ENCODE measurements around the gene HS6ST3. TPM values are rescaled to one million over a fixed set of nuclear protein-coding genes. Genes with fewer than 3 reads are reported as not detected.

The HS6ST3 gene
- total and polyA plus RNA-seq, 9 of the 15 experiments (the other 6 are each of a cell fraction or from before 2014, with no cell fraction given): not detected

- TF ChIP-seq ZNF76 (CRISPR knock-in tag; IDR thresholded peaks at IDR 0.05; ENCODE audit: borderline replicate concordance) (no peak), LEF1 (IDR thresholded peaks at IDR 0.05) (no peak), GTF2B (IDR thresholded peaks at IDR 0.05; ENCODE audit: extremely low read depth, insufficient read length) (no peak), PRPF4 (IDR thresholded peaks at IDR 0.05; ENCODE audit: insufficient read depth, low read depth, low read length, poor library complexity, severe bottlenecking) (no peak), KLF10 (CRISPR knock-in tag; IDR thresholded peaks at IDR 0.05) (no peak)
Measured at GRCh38 chr13:96810104-96810503, 720.2 kb downstream of the HS6ST3 start (continued).

GRCh38 chr13:96811049-96811448 is 721.1 kb downstream of the HS6ST3 start:
- Histone ChIP-seq H3K9me3 (replicated peaks; ENCODE audit: control insufficient read depth, insufficient read depth, low read depth, low read length) (no peaks in the 10 kb centered on the region; the same call in 1 of the 2 replicates), H3K27me3 (ENCODE audit: control insufficient read depth in 2 of 2, insufficient read depth in 2 of 2, low read length in 2 of 2) (no peaks in the 10 kb centered on the region), H4K20me1 (replicated peaks; ENCODE audit: control insufficient read depth, insufficient read depth, low read length) (no peaks in the 10 kb centered on the region), H3K79me2 (ENCODE audit: control insufficient read depth, insufficient read depth, low read length) (no peaks in the 10 kb centered on the region), H2AFZ (ENCODE audit: low read depth, low read length) (no peak overlapping the region), H3K9me1 (ENCODE audit: control insufficient read depth, insufficient read depth, low read length) (no peaks in the 10 kb centered on the region), H3K4me3 (no peak overlapping the region), H3K36me3 (ENCODE audit: control insufficient read depth, insufficient read depth, low read length) (no peaks in the 10 kb centered on the region), H3K27ac (ENCODE audit: extremely low read depth, low read depth, low read length) (no peak overlapping the region), H3K9ac (ENCODE audit: insufficient read depth in 1 of 2, low read depth in 2 of 2, low read length in 2 of 2) (no peak overlapping the region), H3K4me2 (ENCODE audit: insufficient read depth, low read length) (no peak overlapping the region), H3K4me1 (replicated peaks in 1 of 2; ENCODE audit: control insufficient read depth in 2 of 2, insufficient read depth in 2 of 2, low read length in 2 of 2) (no peaks in the 10 kb centered on the region)
- WGBS (ENCODE audit: insufficient coverage, low coverage, missing lambda C conversion rate): 0% methylated on average over 5 of the region's 5 CpGs
- ChIA-PET CTCF (ENCODE audit: low intra/inter-chr PET ratio) (no interaction called here), POLR2A (no interaction called here)
- DNase-seq (ENCODE audit: extremely low read depth in 1 of 4, low spot score in 3 of 4): no peak
- in situ Hi-C loops (cut with MboI): no loop called here
- ATAC-seq: no peak
- FAIRE-seq: no peak
- intact Hi-C loops (cut with micrococcal nuclease): no loop called here
- no TSS peak for BruUV-seq (replicated peaks)
- no peak for TF ChIP-seq TCF3 (CRISPR knock-in tag; IDR thresholded peaks at IDR 0.05)
- no peak for TF ChIP-seq ZNF707 (CRISPR knock-in tag; conservative IDR thresholded peaks at IDR 0.05)
- TF ChIP-seq NR2F6 (CRISPR knock-in tag; IDR thresholded peaks at IDR 0.05): no peak
- no peak for TF ChIP-seq PHTF2 (CRISPR knock-in tag; IDR thresholded peaks at IDR 0.05)
- TF ChIP-seq POLR2AphosphoS5 (IDR thresholded peaks at IDR 0.05; ENCODE audit: control insufficient read depth, insufficient read depth, low read depth, low read length): no peak
- no peak for TF ChIP-seq JUNB (CRISPR knock-in tag; conservative IDR thresholded peaks at IDR 0.05)
